ENCODE measurements around the gene CACNA2D4.
"Not testable (repeated sequence)": the region's sequence is repeated elsewhere in the genome, so short reads cannot be mapped to it uniquely, and the experiment has no call there.

Gene CACNA2D4, protein sequence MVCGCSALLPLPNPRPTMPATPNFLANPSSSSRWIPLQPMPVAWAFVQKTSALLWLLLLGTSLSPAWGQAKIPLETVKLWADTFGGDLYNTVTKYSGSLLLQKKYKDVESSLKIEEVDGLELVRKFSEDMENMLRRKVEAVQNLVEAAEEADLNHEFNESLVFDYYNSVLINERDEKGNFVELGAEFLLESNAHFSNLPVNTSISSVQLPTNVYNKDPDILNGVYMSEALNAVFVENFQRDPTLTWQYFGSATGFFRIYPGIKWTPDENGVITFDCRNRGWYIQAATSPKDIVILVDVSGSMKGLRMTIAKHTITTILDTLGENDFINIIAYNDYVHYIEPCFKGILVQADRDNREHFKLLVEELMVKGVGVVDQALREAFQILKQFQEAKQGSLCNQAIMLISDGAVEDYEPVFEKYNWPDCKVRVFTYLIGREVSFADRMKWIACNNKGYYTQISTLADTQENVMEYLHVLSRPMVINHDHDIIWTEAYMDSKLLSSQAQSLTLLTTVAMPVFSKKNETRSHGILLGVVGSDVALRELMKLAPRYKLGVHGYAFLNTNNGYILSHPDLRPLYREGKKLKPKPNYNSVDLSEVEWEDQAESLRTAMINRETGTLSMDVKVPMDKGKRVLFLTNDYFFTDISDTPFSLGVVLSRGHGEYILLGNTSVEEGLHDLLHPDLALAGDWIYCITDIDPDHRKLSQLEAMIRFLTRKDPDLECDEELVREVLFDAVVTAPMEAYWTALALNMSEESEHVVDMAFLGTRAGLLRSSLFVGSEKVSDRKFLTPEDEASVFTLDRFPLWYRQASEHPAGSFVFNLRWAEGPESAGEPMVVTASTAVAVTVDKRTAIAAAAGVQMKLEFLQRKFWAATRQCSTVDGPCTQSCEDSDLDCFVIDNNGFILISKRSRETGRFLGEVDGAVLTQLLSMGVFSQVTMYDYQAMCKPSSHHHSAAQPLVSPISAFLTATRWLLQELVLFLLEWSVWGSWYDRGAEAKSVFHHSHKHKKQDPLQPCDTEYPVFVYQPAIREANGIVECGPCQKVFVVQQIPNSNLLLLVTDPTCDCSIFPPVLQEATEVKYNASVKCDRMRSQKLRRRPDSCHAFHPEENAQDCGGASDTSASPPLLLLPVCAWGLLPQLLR

DNA sequence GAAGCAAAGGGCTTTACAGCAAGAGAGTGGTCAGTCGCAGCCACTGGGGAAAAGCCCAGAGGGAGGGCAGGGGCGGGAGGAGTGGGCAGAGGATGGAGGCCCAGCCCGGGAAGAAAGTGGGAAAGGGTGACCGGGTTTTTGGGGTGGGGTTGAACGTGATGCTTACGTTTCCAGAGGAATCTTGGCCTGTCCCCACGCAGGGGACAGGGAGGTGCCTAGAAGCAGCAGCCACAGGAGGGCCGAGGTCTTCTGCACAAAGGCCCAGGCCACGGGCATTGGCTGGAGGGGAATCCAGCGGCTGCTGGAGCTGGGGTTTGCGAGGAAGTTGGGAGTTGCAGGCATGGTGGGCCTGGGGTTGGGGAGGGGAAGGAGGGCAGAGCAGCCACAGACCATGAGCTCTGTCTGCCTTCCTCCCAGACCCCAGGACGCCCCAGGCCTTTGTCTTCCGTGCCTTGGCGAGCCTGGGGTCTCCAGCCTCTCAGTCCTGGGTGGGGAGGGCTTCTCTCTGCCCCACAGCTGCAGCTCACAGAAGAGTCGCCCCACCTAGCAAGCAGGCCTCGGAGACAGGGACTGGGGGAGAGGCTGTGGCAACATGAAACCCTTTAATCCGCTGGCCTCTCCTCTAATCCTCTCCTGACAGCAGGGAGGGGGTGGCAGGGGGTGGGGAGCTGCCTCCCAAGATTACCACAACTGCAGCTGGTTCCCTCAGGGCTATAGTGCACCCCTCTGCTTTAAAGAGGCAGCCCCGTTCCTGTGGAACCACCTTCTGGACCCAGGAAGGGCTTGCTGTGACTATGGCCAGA lies at the start of gene CACNA2D4:
Gene CACNA2D4, minus strand, starts transcription at position 572 of the 803 bp plus-strand sequence. Its CDS starts 179 bp downstream, at position 393.
- DNase-seq: no peak

DNA sequence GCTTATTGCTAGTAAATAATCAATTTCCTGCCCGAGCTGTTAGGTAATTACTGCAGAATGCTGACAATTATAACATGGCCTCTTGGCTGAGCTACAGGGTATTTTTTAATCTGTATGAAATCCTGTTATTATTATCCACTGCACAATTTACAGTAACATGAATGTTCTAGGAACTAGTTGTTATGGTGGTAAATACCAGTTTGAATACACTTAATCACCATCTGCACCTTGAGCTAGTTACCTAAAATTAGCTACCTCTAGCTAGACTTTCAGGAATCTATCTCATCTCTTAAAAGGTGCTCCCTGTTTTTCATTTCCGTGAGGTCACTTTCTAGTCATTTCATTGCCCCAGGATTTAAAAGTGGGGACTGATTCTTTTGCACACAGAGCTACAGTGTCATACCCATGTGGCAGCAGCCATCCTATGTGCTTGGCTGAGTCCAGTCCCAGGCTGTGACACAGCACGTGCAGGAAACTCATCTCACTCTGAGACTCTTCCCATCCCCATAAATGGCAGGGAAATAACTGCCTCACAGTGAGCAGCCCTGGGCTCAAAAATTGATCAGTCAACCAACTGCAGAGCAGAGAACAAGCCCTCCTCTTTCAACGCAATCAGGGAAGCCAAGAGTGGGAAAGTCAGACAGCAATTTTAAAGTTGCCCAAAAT lies 48.2 kb upstream of the CACNA2D4 start:
- DNase-seq: no peak

DNA sequence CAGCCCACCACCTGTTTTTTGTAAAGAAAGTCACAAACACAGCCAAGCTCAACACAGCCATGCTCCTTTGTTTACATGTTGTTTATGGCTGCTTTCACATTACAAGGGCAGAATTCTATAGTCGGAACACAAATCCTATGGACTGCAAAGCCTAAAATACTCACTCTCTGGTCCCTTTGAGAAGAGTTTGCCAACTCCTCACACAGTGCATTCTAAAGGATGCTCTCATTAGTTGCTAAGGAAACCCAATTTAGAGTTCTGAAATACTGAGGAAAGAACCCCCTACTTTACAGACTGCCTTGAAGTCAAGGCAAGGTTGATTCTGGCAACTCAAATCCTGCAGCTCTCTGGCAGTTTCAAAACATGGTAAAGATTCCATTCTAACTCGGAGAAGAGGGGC lies 47.5 kb upstream of the CACNA2D4 start:
- no peak for DNase-seq

DNA sequence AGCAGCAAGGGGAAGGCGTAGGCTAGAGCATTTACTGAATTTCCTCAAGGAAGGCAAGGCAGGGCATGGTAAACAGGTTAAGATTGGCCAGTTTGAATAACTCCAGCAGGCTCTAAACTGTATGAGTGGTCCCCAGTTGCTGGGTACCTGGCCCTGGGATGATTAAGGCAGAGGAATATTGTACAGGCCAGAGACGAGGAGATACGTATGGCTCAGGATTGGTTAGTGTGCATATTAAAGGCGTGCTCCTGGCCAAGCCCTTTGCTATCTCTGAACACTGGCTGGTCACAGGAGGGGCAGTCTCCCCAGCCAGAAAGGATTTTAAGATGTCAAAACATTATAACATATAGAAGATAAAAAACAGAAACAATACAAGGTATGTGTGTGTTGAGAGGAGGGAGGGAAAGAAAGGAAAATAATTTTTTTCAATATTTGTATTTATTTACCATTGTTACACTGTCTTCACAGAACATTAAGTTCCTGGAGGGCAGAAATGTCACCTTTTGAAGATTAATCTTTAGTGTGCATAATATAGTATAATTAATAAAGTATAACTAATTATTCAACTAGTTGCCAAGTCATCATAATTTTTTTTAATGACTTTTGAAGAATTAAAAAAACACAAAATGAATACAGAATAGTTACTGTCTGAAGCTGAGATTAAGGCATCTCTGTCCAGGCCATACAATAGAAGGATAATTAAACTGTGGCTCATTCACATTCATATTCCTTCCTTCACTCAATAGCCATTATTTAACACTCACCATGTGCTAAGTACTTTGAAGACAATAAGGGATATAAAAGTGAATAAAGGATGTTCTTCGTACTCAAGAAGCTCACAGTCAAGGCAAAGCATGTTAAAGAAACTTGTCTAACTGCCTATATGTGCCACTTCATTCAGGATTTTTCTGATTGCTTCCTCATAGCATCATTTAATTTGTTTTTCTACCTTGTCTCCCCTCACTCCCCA lies 43.9 kb upstream of the CACNA2D4 start:
- DNase-seq: no peak

DNA sequence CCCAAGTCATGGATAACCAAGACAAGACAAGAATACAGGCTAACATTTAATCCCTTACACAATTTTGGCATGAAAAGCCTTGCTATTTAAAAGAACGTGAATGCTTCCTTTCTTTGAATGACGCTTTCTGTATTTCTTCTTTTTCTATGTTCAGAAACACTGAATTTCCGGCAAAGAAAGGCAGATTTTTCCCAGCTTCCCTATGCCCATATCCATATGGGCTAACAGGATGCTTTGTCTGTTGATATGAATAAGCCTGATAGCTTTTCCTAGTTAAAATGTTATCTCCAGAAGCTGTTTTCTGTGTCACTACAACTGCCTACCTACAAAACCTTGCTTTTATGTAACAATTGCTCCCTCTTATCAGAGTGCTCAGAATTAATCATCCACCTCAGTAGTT lies 38.3 kb upstream of the CACNA2D4 start:
- no peak for DNase-seq

DNA sequence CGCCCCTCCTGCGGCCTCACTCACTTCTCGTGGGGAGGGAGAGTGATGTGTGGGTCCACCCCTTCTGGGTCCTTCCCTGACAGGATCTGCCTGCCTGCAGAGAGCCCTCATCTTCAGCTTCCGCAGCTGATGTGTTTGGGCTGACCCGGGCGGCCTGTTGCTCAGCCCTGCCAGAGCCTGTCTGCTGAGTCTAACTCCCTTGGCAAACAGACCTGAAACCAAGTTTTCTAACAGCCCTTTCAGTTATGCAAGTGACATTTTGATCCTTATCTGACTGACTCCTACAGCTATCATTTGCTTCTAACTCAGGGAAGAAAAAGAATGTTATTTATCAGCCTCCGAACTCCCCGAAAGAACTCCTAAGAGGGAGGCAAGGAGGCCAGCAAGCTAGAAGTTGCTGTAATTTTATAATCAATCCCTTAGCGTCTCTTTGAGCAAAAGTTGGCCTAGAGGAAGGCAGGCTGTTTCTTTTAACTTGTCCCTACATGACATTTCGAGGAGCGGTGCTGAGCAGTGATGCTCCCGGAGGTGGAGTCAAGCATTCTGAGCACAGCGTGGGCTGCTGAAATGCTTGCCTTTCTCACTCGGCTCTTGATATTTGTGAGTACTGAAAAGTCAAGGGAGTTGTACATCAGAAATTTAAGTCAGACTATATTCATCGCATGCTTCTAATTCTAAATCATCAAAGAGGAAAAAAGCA lies 31.5 kb upstream of the CACNA2D4 start:
- DNase-seq: no peak

DNA sequence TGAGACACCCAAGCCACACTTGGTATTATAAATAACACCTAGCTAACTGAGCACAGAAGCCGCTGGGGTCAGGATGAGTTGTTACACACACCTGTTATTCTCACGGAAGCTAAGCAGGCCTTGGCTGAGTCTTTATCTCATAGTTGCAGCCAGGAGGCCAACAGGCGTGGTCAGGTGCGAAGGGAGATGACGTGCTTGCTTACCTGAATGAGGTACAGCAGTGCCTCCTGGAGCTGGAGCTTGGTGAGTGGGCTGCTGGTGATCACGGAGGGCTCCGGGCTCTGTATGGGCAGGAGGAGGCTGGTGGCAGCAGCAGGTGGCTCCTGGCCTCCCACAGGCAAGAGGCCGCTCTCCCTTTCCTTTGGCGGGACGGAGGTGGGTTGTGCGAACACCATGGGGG lies 30.4 kb upstream of the CACNA2D4 start:
- DNase-seq: no peak

DNA sequence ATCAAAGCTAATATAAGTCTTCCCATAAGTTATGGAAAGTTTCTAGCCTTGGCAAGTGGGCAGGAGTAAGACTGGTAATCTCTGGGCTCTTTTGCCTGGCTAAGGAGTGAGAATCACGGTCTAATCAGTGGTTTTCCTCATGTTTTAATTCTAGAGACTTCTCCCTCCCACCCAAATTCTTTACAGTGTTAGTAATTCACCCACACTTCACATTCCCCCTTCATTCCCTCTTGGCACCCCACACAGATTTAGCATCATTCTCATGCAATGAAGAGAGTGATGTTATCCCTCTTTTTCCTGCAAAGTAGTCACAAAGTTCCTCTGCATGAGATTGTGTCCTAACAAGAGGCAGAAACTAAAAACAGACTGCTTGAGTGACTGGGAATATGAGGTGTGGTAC lies 28.6 kb upstream of the CACNA2D4 start:
- DNase-seq: no peak

DNA sequence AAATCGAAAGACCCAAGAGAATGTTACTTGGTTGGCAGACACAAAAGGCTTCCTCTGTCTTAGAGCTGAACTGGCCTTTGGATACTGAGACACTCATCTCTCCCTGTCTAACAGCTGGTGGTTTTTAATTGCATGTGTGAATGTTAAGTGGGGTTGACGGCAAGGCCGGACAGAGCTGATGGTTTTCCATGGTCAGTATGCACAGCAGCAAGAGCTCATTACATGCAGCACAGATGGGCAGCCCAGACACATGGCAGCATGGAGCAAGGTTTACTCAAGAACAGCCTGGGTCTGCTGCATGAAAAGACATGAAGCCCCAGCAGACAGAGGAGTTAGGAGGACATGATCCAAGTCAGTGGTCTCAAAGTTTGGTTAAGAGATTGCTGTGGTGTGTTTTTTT lies 27.8 kb upstream of the CACNA2D4 start:
- DNase-seq: no peak

DNA sequence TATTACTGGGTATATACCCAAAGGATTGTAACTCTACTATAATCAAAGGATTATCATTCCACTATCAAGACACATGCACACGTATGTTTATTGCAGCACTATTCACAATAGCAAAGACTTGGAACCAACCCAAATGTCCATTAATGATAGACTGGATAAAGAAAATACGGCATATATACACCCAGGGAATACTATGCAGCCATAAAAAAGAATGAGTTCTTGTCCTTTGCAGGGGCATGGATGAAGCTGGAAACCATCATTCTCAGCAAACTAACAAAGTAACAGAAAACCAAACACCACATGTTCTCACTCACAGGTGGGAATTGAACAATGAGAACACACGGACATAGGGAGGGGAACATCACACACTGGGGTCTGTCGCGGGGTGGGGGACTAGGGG lies 27.1 kb upstream of the CACNA2D4 start:
- DNase-seq: not testable (repeated sequence)

DNA sequence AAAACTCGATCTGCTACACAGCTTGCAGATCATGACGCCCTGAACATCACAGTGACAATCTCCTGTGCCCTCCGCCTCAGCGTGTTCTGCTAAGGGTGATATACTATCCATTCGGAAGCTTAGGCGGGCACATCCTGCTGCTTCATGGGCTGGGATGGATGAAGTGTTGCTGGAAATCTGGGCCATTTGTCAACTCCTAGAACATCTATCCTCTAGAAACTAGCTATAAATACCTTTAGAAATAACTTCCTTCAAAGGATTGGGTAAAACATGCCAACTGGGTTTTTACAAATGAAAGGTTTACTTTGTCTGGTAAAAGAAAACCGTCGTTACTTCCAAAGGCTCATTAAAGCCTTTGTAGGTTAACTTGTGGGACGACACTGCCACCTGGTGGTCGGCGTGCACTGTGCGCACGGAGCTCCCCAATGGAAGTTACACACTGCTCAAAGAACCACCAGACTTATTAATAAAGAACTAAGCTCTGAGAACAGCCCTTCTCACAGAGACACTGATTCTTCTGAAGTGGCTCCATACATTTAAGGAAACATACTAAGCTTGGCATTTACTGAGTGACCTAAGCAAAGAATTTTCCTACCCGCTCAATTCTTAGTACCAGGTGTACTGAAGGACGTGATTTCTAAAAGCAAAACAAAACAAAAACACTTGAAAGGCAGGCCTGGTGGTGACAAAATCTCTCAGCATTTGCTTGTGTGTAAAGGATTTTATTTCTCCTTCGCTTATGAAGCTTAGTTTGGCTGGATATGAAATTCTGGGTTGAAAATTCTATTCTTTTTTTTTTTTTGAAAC lies 21.6 kb upstream of the CACNA2D4 start:
- peak; percentile 76 for DNase-seq

DNA sequence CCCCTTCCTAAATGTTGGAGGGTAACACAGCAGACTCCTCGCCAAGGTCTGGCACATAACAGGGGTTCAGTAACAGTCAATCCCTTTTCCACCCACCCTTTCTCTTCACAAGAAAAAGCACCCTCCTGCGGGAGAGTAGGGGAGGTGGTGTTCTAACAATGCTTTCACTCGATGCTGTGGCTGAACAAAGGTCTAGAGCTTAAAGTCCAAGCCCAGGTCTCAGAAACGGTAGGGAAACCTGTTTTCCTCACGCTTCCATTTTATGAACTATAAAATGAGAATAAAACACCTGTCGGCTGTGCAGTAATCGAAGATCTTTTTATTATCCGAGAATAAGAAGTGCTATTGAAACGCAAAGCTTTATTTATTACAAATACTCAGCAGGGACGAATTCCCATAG lies 20.9 kb upstream of the CACNA2D4 start:
- no peak for DNase-seq

DNA sequence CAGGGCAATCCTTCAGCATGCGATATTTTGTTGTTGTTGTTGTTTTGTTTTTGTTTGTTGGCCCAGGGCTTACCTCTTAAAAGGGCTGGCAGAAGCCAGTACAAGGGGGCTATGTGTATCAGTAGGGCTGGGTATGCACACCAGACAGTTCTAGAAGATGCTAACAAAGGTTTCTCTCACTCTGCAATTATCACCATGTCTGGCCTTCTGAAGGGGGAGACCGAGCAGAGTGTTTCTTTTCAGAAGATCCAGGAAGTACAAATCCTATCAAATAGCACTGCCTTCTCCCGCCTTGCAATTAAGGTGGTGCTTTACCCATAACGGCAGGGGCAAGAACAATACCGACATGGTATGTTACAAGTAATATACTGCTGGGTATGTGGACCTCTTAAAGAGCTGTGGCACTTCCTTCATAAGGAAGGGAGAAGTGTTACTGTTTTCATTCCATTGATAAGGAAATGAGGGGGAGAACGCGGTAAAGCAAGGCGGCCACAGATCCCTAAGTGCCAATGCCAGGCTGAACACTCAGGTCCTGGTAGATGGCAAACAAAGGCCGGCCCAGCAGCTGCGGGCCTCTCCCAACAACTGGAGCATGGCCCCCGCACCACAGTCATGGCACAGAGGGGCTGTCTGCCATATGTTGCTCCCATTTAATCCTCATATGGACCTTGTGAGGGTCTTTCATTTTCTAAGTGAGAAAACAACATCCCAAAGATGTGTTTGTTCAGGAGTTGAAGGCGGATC lies 19.2 kb upstream of the CACNA2D4 start:
- no peak for DNase-seq

DNA sequence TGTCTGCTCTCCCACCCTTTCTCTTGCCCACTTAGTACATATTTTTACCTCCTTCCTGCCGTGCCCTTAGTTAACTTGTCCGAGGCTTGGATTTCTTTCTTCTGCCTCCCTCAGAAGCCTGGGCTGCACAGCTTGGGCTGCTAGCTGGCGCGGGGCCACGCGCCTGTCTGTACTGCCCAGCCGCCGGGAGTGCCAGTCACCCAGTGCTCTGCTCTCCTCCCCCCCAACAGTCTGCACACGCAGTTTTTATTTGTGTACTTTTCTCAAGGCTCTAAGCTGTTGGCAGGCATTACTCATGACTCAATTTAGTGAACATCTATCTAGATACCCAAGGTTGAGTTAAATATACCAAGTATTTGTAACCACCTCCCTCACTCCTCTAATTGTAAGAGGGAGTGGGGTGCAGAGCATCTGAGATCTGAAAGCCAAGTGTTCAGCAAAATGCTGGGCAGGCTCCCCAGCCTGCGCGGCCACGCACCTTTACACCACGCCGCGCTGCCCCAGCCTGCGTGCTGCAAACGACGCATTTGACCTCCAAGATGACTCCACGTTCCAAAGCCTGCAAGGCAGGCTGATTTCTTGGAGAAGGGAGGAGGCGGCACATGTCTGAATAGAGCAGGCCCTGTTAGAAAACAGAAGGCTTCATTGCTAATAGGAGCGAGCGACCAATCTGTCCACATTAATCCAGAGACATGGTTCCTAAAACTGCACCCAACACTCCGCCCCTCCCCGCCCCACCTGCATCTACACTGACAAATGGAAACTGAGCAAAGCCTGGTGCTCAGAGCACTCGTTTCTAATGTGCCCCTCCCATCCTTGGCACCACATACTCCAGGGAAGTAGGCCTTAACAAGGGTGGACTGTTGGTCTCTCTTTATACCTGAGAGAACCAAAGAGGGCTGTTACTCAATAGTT lies 18.2 kb upstream of the CACNA2D4 start:
- peak; percentile 73 for DNase-seq

DNA sequence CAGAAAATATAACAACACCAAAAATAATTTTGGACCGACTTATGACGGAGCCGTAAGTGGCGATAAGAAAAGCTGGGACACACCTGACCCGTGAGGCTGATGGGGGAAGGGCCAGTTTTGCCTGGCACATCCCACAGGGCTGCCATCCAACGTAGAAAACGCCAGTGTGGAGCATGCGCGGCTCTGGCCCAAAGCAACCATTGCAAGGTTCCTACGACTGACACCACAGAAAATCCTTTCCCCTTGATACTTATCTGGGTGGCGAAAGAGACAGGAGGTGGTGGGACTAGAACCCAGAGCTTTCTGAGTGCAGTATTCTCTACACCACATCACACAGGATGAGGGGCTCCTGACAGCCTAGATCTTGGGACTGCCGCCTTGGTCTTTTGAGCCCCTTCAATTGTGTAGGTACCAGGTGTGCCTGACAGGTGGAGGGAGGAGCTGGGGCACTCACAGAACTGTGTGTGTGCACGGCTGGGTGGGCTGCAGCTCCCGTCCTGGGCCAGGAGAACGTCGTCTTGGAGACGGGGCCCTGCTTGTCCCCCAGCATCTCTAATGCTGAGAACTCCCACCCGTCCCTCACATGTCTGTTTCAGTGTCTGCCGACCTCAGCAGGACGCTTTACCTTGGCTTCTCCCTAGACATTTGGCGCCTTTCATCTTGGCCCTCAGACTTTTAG lies 17.4 kb upstream of the CACNA2D4 start:
- no peak for DNase-seq

DNA sequence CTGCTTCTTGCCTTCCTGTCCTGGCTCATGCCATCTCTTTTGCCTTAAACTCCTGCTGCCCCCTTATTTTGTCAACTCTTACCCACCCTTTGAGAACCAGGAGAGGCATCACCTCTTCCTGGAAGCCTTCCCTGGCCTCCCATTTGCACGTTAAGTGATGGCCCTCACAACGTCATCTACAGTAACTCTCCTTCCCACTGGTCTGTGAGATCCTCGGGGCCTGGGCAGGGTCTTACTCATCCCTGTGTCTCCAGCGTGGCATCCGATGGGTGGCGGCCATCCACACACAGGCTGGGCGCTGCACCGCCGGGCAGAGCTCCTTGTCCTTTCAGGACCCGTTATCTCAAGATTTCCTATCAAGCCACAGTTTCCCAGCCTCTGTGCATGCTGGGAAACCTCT lies 16.8 kb upstream of the CACNA2D4 start:
- DNase-seq: no peak

DNA sequence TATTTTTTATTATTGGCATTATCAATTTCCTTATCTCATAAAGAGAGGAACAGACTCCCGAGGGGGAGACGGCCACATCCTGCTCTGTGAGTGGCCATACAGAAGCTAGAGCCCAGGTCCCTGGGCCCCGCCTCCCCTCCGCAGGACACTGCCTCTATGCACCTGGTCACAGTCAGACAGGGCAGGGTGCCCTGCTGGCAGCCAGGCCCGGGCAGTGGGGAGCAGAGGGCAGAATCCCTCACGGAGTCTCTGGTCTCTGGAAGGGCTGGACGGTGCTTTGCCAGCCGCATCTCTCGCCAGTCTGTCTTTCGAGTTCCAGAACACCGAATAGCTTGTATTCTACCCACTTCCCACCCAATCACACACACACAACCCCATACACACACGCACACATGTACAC lies 16.4 kb upstream of the CACNA2D4 start:
- no peak for DNase-seq
